ENCODE measurements around the gene USP12. TPM values are rescaled to one million over a fixed set of nuclear protein-coding genes. Genes with fewer than 3 reads are reported as not detected.

The USP12 gene
- total RNA-seq, 5 donors from 2014 or later (not counting 1 experiment from before 2014, with no cell fraction given): 20.9 to 43.6 (median 21.8) TPM

- Mint-ChIP-seq H3K27ac (no peak overlapping the region), H3K27me3 (peaks cover 15 to 17% of the 10 kb centered on the region in 2 donors), H3K36me3 (no peaks in the 10 kb centered on the region), H3K4me1 (no peaks in the 10 kb centered on the region), H3K4me3 (no peak overlapping the region), H3K9me3 (no peaks in the 10 kb centered on the region)
- Histone ChIP-seq H3K4me1 (ENCODE audit: control insufficient read depth in 1 of 2, extremely low read depth in 1 of 2, insufficient read depth in 2 of 2, low read length in 2 of 2) (peaks cover 0 to 4% of the 10 kb centered on the region in 2 experiments), H3K4me3 (ENCODE audit: control insufficient read depth in 1 of 2, extremely low read depth in 1 of 2, low read length in 1 of 2) (no peak overlapping the region), H3K27me3 (replicated peaks in 1 of 2; ENCODE audit: control insufficient read depth in 2 of 2, extremely low read depth in 1 of 2, insufficient read depth in 2 of 2, low read length in 1 of 2) (peaks cover 0 to 9% of the 10 kb centered on the region in 2 experiments), H3K9me3 (no peaks in the 10 kb centered on the region), H3K36me3 (ENCODE audit: control insufficient read depth in 2 of 2, extremely low read depth in 1 of 2, insufficient read depth in 1 of 2, low read length in 1 of 2) (no peaks in the 10 kb centered on the region), H3K27ac (ENCODE audit: low read length) (no peak overlapping the region)
- CTCF ChIA-PET: no interaction called here
- WGBS (ENCODE audit: insufficient coverage): 100% methylated on average over 5 of the region's 8 CpGs
- DNase-seq (no peak), ATAC-seq (replicated peaks in 1 of 4) (no peak)
- POLR2A ChIA-PET: no interaction called here
Measured at GRCh38 chr13:27023385-27024073, 148.1 kb downstream of the USP12 start.

- WGBS (ENCODE audit: insufficient coverage): 59% methylated on average over 3 of the region's 9 CpGs
Measured at GRCh38 chr13:27022571-27023311, 148.9 kb downstream of the USP12 start.

GRCh38 chr13:27020415-27020814 lies 151.2 kb downstream of the USP12 start:
- Histone ChIP-seq H3K36me3 (ENCODE audit: control insufficient read depth in 2 of 2, extremely low read depth in 1 of 2, insufficient read depth in 1 of 2, low read length in 1 of 2) (no peaks in the 10 kb centered on the region), H3K9me3 (no peaks in the 10 kb centered on the region), H3K4me3 (ENCODE audit: control insufficient read depth in 1 of 2, extremely low read depth in 1 of 2, low read length in 1 of 2) (no peak overlapping the region), H3K27ac (ENCODE audit: low read length) (no peak overlapping the region), H3K4me1 (ENCODE audit: control insufficient read depth in 1 of 2, extremely low read depth in 1 of 2, insufficient read depth in 2 of 2, low read length in 2 of 2) (no peaks in the 10 kb centered on the region), H3K27me3 (replicated peaks in 1 of 2; ENCODE audit: control insufficient read depth in 2 of 2, extremely low read depth in 1 of 2, insufficient read depth in 2 of 2, low read length in 1 of 2) (peaks cover 0 to 6% of the 10 kb centered on the region in 2 experiments)
- Mint-ChIP-seq H3K27ac (no peak overlapping the region), H3K27me3 (peaks cover 7 to 8% of the 10 kb centered on the region in 2 donors), H3K36me3 (no peaks in the 10 kb centered on the region), H3K9me3 (no peaks in the 10 kb centered on the region), H3K4me1 (no peaks in the 10 kb centered on the region), H3K4me3 (no peak overlapping the region)
- WGBS (ENCODE audit: insufficient coverage): 89% methylated on average over 4 of the region's 8 CpGs
- CTCF ChIA-PET: no interaction called here
- DNase-seq (no peak), ATAC-seq (replicated peaks in 1 of 4) (no peak)
- POLR2A ChIA-PET: no interaction called here

More at GRCh38 chr13:27022571-27023311, 148.9 kb downstream of the USP12 start:
- H3K4me3 ChIP-seq (ENCODE audit: control insufficient read depth in 1 of 2, extremely low read depth in 1 of 2, low read length in 1 of 2): no peak overlapping the region
- peaks cover 0 to 4% of the 10 kb centered on the region in 2 experiments for H3K4me1 ChIP-seq (ENCODE audit: control insufficient read depth in 1 of 2, extremely low read depth in 1 of 2, insufficient read depth in 2 of 2, low read length in 2 of 2)
- H3K36me3 ChIP-seq (ENCODE audit: control insufficient read depth in 2 of 2, extremely low read depth in 1 of 2, insufficient read depth in 1 of 2, low read length in 1 of 2): no peaks in the 10 kb centered on the region
- CTCF ChIA-PET: no interaction called here
- POLR2A ChIA-PET: no interaction called here
- DNase-seq (no peak), ATAC-seq (replicated peaks in 1 of 4) (no peak)
- peaks cover 0 to 9% of the 10 kb centered on the region in 2 experiments for H3K27me3 ChIP-seq (replicated peaks in 1 of 2; ENCODE audit: control insufficient read depth in 2 of 2, extremely low read depth in 1 of 2, insufficient read depth in 2 of 2, low read length in 1 of 2)
- peaks cover 15 to 16% of the 10 kb centered on the region in 2 donors for H3K27me3 Mint-ChIP-seq
- H3K9me3 ChIP-seq: no peaks in the 10 kb centered on the region
- H3K4me1 Mint-ChIP-seq: no peaks in the 10 kb centered on the region
- no peak overlapping the region for H3K27ac ChIP-seq (ENCODE audit: low read length)
- no peaks in the 10 kb centered on the region for H3K36me3 Mint-ChIP-seq
- H3K4me3 Mint-ChIP-seq: no peak overlapping the region
- no peak overlapping the region for H3K27ac Mint-ChIP-seq
- no peaks in the 10 kb centered on the region for H3K9me3 Mint-ChIP-seq

GRCh38 chr13:27018882-27019281 lies 152.7 kb downstream of the USP12 start:
- Mint-ChIP-seq H3K27ac (no peak overlapping the region), H3K4me1 (no peaks in the 10 kb centered on the region), H3K27me3 (peaks cover 3 to 12% of the 10 kb centered on the region in 2 donors), H3K9me3 (no peaks in the 10 kb centered on the region), H3K4me3 (no peak overlapping the region), H3K36me3 (no peaks in the 10 kb centered on the region)
- WGBS (ENCODE audit: insufficient coverage): 94% methylated on average over 5 of the region's 5 CpGs
- no peaks in the 10 kb centered on the region for H3K4me1 ChIP-seq (ENCODE audit: control insufficient read depth in 1 of 2, extremely low read depth in 1 of 2, insufficient read depth in 2 of 2, low read length in 2 of 2)
- H3K9me3 ChIP-seq: no peaks in the 10 kb centered on the region
- ATAC-seq (replicated peaks in 1 of 4) (no peak), DNase-seq (no peak)
- H3K27me3 ChIP-seq (replicated peaks in 1 of 2; ENCODE audit: control insufficient read depth in 2 of 2, extremely low read depth in 1 of 2, insufficient read depth in 2 of 2, low read length in 1 of 2): peaks cover 0 to 3% of the 10 kb centered on the region in 2 experiments
- H3K27ac ChIP-seq (ENCODE audit: low read length): no peak overlapping the region
- H3K36me3 ChIP-seq (ENCODE audit: control insufficient read depth in 2 of 2, extremely low read depth in 1 of 2, insufficient read depth in 1 of 2, low read length in 1 of 2): no peaks in the 10 kb centered on the region
- no peak overlapping the region for H3K4me3 ChIP-seq (ENCODE audit: control insufficient read depth in 1 of 2, extremely low read depth in 1 of 2, low read length in 1 of 2)
- ChIA-PET CTCF (no interaction called here), POLR2A (no interaction called here)

- Mint-ChIP-seq H3K27me3 (peaks cover 3 to 12% of the 10 kb centered on the region in 2 donors), H3K4me1 (no peaks in the 10 kb centered on the region), H3K36me3 (no peaks in the 10 kb centered on the region), H3K9me3 (no peaks in the 10 kb centered on the region), H3K27ac (no peak overlapping the region), H3K4me3 (no peak overlapping the region)
- H3K36me3 ChIP-seq (ENCODE audit: control insufficient read depth in 2 of 2, extremely low read depth in 1 of 2, insufficient read depth in 1 of 2, low read length in 1 of 2): no peaks in the 10 kb centered on the region
- ChIA-PET POLR2A (no interaction called here), CTCF (no interaction called here)
- no peaks in the 10 kb centered on the region for H3K4me1 ChIP-seq (ENCODE audit: control insufficient read depth in 1 of 2, extremely low read depth in 1 of 2, insufficient read depth in 2 of 2, low read length in 2 of 2)
- 85% methylated on average over 6 of the region's 8 CpGs for WGBS (ENCODE audit: insufficient coverage)
- peaks cover 0 to 3% of the 10 kb centered on the region in 2 experiments for H3K27me3 ChIP-seq (replicated peaks in 1 of 2; ENCODE audit: control insufficient read depth in 2 of 2, extremely low read depth in 1 of 2, insufficient read depth in 2 of 2, low read length in 1 of 2)
- H3K27ac ChIP-seq (ENCODE audit: low read length): no peak overlapping the region
- DNase-seq: no peak
- H3K4me3 ChIP-seq (ENCODE audit: control insufficient read depth in 1 of 2, extremely low read depth in 1 of 2, low read length in 1 of 2): no peak overlapping the region
- no peaks in the 10 kb centered on the region for H3K9me3 ChIP-seq
- ATAC-seq (replicated peaks in 1 of 4): no peak
Measured at GRCh38 chr13:27018344-27018861, 153.2 kb downstream of the USP12 start.

- no peaks in the 10 kb centered on the region for H3K4me1 Mint-ChIP-seq
- CTCF ChIA-PET: interaction anchor here in 1 of 2 donors (0.7 kb wide), 1 partner anchor 537 kb away, joined by 3 read pairs; no protein-coding TSS in a partner anchor
Measured at GRCh38 chr13:27016875-27017274, 154.7 kb downstream of the USP12 start.

More at GRCh38 chr13:27016875-27017274, 154.7 kb downstream of the USP12 start:
- peaks cover 0 to 3% of the 10 kb centered on the region in 2 experiments for H3K27me3 ChIP-seq (replicated peaks in 1 of 2; ENCODE audit: control insufficient read depth in 2 of 2, extremely low read depth in 1 of 2, insufficient read depth in 2 of 2, low read length in 1 of 2)
- no peaks in the 10 kb centered on the region for H3K36me3 ChIP-seq (ENCODE audit: control insufficient read depth in 2 of 2, extremely low read depth in 1 of 2, insufficient read depth in 1 of 2, low read length in 1 of 2)
- H3K4me1 ChIP-seq (ENCODE audit: control insufficient read depth in 1 of 2, extremely low read depth in 1 of 2, insufficient read depth in 2 of 2, low read length in 2 of 2): no peaks in the 10 kb centered on the region
- no peaks in the 10 kb centered on the region for H3K9me3 Mint-ChIP-seq
- no peak overlapping the region for H3K4me3 ChIP-seq (ENCODE audit: control insufficient read depth in 1 of 2, extremely low read depth in 1 of 2, low read length in 1 of 2)
- POLR2A ChIA-PET: no interaction called here
- H3K27me3 Mint-ChIP-seq: peaks cover 3 to 12% of the 10 kb centered on the region in 2 donors
- H3K4me3 Mint-ChIP-seq: no peak overlapping the region
- no peaks in the 10 kb centered on the region for H3K36me3 Mint-ChIP-seq
- ATAC-seq (replicated peaks in 1 of 4) (no peak), DNase-seq (no peak)
- no CpG with 5 or more reads among the region's 4 CpGs for WGBS (ENCODE audit: insufficient coverage)
- H3K27ac Mint-ChIP-seq: no peak overlapping the region
- H3K27ac ChIP-seq (ENCODE audit: low read length): no peak overlapping the region
- no peaks in the 10 kb centered on the region for H3K9me3 ChIP-seq
